HG03066 (cell line): ENCODE measurements around the gene ZNF784.

Source experiments
- ATAC-seq: cut with Tn5 transposase; IDR thresholded peaks from one replicate; pipeline ENCODE4 v1.9.1; 2021; ENCODE audit warnings: low read depth; ENCODE audit not compliant: unreplicated experiment

ZNF784 gene

DNA sequence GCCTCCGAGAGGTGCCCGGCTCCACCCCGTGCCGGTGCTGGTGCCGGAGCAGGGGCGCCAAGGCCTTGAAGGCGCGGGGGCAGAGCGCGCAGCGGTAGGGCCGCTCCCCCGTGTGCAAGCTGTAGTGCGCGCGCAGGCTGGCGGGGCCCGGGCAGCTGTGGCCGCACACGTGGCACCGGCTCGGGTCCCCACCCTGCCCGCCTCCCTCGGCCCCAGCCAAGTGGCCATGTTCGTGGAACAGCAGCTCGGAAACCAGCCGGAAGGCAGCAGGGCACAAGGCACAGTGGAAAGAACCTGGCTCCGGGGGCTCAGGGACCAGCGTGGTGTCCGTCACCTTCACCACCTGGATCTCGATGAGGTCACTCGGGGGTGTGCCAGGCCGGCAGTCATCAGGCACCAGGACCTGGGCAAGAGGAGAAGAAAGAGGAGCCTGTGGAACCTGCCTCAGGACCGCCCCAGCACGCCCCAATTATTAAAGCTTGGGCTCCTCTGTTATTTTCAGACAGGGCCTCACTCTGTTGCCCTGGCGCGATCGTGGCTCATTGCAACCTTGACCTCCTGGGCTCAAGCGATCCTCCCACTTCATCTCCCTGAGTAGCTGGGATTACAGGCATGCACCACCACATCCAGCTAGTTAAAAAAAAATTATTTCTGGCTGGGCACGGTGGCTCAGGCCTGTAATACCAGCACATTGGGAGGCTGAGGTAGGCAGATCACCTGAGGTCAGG lies 2.0 kb downstream of the ZNF784 start:
- ATAC-seq = no peak

DNA sequence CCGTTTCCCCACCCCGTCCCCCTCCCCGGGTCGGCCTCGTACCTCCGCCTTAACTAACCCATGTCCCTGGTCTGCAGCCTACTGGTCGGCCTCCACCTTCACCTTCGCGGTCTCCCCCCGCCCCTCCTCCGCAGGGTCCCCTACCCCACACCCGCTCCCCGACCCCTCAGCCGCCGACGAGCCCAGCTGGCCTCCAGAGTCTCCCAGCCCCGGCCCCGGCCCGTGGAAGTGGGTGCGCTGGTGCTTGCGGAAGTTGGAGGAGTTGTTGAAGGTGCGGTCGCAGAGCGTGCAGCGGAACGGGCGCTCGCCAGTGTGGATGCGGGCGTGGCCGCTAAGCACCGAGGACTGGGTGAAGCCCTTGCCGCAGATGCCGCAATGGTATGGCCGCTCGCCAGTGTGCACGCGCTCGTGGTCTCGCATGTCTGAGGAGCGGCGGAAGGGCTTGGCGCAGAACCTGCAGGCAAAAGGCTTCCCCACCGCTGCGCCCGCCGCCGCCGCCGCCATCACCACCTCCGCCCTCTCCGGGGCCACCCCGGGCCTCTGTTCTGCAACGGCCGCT lies 2.6 kb downstream of the ZNF784 start:
- no peak for ATAC-seq

DNA sequence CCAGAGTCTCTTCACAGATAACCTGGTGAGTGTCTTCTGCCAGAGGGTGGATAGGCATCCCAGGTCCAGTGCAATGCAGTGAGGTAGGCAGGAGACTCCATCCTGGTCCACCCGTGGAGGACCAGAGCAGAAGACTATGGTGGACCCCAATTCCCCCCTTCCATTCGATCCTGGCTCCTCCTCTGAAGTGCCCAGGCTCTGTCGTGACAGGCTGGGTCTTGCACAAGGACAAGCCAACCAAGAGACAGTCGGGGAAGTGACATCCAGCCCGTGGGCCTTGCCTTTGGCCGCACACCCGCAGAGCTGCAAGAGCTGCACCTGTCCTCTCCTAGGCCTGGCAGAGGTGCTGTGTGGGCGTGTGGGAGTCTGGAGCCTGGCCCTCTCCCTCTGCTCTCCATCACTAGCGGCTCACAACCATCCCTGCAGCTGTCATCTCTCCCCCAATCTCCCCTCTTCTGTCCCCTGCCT lies 3.1 kb downstream of the ZNF784 start:
- ATAC-seq = no peak

DNA sequence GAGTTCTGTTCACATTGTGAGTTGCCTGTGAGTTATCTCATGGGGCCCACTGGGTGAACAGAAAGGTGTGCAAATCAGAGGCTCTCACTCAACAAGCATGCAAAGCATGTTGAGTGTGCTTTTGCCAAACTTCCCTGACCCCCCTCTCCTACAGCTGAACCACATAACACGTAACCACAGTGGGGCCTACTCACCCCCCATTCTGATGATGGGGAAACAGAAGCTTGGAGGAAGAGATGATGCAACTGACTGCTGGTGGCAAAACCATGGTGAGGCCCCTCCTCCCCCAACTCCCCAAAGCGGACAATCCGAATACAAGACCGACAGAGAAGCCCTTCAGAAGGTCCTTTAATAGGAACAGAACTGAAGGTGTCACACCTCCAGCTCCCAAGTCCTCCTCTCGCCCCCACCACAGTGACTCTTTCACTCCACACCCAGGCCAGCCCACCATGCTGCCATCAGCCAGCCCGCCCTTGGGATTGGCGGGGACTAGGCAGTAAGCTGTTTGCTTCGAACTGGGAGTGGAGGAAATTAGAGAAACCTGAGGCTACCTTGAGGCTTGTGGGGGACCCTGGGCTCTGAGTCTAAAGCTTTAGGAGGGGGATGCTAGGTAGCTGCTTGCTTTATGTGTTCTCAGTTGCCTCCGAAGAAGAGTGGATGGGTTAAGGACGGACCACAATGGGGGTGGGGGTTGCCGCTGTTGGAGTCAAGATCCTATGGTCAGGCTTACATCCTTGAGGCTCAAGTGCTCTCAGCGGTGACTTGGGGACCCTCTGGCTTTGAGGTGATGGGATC lies 3.8 kb downstream of the ZNF784 start:
- ATAC-seq = no peak

DNA sequence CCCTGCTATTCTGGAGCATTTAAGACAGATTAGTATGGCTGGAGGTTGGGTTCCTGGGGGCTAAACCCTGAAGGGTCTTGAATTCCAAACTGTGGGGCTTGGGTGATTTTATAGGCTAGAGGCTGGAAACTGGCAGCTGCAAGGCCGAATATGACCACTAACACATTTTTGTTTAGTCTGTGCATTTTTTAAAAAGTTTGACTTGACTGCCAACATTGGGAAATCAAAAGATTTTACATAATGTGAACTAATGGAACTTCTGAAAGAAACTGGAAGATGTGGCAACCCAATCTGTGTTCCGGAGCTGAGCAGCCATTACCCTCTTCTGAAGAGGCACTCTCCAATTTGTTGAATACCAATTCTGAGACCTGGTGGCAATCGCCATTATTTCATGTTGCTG lies 5.1 kb downstream of the ZNF784 start:
- no peak for ATAC-seq

DNA sequence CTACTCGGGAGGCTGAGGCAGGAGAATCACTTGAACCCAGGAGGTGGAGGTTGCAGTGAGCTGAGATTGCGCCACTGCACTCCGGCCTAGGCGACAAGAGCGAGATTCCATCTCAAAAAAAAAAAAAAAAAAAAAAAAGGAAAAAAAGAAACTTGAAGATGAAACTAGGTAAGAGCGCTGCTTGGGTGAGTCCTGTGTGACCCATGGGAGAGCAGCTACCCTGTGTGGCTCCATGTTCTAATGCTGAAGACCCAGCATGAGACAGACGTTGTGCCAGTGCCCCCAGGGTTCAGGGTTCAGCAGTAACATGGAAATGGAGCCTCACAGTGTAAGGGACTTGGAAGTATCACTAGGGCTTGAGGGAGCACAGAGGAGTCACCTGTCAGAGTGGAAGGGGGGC lies 5.9 kb downstream of the ZNF784 start:
- ATAC-seq = no peak

DNA sequence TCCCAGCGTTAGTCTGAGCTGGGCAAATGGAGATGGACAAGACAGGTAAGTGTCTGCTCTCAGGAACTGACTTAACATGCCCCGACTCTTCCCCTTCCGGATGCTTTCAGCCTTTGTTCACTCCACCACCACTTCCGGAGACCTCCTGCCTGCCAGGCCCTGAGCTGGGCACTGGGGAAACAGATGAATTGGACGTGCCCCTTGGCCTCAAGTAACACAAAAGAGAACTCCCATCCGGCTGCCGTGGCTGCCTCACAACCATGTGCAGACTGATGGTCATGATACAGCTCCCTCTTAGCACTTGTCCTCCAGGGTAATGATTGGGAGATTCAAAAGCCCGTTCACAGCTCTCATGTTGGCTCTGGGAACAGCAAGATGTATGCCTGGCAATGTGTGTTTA lies 6.9 kb downstream of the ZNF784 start:
- ATAC-seq = no peak

DNA sequence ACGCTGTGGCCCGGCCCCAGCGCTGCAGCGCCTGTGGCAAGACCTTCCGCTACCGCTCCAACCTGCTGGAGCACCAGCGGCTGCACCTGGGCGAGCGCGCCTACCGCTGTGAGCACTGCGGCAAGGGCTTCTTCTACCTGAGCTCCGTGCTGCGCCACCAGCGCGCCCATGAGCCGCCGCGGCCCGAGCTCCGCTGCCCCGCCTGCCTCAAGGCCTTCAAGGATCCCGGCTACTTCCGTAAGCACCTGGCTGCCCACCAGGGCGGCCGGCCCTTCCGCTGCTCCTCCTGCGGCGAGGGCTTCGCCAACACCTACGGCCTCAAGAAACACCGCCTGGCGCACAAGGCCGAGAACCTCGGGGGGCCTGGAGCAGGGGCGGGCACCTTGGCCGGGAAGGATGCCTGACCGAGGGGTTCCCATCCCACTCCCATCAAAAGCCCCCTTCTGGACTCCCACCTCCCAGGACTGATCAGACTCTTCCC lies 7.9 kb downstream of the ZNF784 start:
- no peak for ATAC-seq

DNA sequence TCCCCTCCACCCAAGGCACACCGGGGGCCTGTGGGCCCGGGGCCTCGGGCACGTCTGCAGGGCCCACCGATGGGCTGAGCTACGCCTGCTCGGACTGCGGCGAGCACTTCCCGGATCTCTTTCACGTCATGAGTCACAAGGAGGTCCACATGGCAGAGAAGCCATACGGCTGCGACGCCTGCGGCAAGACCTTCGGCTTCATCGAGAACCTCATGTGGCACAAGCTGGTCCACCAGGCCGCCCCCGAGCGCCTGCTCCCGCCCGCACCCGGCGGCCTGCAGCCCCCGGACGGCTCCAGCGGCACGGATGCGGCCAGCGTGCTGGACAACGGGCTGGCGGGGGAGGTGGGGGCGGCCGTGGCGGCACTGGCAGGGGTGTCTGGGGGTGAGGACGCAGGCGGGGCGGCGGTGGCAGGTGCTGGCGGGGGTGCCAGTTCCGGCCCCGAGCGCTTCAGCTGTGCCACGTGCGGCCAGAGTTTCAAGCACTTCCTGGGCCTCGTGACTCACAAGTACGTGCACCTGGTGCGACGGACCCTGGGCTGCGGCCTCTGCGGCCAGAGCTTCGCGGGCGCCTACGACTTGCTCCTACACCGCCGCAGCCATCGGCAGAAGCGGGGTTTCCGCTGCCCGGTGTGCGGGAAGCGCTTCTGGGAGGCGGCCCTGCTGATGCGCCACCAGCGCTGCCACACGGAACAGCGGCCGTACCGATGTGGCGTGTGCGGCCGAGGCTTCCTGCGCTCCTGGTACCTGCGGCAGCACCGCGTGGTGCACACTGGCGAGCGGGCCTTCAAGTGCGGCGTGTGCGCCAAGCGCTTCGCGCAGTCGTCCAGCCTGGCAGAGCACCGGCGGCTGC lies 8.6 kb downstream of the ZNF784 start:
- ATAC-seq = no peak

DNA sequence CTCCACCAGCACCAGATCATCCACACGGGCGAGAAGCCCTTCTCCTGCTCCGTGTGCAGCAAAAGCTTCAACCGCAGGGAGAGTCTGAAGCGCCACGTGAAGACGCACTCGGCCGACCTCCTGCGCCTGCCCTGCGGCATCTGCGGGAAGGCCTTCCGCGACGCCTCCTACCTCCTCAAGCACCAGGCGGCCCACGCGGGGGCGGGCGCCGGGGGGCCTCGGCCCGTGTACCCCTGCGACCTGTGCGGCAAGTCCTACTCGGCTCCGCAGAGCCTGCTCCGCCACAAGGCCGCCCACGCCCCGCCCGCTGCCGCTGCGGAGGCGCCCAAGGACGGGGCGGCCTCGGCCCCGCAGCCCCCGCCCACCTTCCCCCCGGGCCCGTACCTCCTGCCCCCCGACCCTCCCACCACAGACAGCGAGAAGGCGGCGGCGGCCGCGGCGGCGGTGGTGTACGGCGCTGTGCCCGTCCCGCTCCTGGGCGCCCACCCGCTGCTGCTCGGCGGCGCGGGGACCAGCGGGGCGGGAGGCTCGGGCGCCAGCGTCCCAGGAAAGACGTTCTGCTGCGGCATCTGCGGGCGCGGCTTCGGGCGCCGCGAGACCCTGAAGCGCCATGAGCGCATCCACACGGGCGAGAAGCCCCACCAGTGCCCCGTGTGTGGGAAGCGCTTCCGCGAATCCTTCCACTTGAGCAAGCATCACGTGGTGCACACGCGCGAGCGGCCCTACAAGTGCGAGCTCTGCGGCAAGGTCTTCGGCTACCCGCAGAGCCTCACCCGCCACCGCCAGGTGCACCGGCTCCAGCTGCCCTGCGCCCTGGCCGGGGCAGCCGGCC lies 9.4 kb downstream of the ZNF784 start:
- no peak for ATAC-seq

DNA sequence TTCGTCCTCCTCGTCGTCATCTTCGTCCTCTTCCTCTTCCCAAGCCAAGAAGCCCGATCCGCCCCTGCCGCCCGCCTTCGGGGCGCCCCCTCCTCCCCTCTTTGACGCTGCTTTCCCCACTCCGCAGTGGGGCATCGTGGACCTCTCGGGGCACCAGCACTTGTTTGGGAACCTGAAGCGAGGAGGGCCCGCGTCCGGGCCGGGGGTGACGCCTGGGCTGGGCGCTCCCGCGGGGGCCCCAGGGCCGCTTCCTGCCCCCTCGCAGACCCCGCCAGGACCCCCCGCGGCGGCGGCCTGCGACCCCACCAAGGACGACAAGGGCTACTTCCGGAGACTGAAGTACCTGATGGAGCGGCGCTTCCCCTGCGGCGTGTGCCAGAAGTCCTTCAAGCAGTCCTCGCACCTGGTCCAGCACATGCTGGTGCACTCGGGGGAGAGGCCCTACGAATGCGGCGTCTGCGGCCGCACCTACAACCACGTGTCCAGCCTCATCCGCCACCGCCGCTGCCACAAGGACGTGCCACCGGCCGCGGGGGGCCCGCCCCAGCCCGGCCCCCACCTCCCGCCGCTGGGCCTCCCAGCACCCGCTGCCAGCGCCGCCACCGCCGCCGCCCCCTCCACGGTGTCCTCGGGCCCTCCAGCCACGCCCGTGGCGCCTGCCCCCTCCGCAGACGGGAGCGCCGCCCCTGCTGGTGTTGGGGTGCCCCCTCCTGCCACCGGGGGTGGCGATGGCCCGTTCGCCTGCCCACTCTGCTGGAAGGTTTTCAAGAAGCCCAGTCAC lies 10.2 kb downstream of the ZNF784 start:
- ATAC-seq = no peak

DNA sequence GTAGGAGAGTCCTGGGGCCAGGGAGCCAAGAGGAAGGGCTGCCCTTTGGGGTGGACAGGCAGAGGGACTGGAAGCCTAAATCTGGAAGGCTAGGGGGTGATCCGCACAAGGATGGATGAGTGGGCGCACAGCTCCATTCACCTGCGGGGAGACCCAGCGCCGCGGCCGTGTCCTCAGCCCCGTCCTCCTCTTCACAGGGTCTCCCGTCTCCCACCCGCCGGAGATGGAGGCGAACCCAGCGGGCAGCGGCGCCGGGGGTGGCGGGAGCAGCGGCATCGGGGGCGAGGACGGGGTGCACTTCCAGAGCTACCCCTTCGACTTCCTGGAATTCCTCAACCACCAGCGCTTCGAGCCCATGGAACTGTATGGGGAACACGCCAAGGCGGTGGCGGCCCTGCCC lies 11.0 kb downstream of the ZNF784 start:
- no peak for ATAC-seq

DNA sequence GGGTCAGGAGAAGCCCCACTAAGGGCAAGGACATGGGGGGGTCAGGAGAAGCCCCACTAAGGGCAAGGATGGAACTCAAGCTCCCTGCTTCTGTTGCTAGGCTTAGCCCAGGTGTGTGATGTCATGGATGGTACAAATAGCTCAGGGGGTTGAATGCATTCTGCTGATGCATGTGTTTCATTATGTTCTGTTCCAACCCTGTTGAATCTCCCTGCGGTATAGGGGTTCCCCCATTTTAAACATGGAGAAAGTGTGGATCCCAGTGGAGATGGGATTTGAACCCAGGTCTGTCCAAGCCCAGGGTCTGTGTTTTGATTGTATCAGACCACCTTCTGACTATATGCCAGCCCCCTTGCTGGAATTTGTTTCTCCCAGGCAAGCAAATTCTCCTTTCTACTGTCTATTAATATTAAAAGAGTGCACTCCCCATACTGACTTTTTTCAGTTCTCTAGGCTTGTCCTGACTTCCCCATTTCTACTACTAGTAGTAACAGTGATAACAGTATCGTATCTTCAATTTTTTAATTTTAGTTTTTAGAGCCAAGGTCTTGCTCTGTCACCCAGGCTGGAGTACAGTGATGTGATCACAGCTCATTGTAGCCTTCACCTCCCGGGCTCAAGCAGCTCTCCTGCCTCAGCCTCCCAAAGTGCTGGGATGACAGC lies 12.3 kb downstream of the ZNF784 start:
- no peak for ATAC-seq

DNA sequence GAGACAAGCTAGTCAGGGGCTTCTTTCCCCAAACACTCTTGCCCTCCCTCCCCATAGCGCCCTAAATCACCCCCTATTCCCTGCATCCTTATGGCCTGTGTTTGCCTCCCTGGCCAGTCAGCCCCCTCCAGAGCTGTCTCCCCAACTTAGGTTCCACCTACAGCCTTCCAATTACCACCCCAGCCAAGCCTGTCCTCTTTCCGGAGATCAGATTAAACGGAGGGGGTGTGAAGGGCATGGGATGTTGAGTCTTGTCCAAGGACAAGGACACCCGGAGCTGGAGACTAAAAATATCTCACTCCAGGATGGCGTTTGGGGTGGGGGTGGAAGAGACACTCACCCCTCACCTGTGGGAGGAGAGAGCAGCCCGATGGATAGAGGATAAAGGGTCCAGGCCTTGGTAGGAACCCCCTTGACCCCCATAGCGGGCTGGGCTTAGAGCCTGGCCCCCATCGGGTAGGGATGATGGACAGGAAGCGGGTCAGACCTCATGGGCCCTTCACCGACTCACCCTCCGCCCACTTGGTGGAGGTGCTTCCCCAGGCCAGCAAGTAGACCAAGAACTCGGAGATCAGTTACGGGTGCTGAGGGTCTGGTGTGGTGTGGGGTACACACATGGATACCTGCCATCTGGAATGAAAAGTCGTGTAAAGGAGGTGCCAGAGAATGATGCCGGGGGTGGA lies 12.9 kb downstream of the ZNF784 start:
- no peak for ATAC-seq

DNA sequence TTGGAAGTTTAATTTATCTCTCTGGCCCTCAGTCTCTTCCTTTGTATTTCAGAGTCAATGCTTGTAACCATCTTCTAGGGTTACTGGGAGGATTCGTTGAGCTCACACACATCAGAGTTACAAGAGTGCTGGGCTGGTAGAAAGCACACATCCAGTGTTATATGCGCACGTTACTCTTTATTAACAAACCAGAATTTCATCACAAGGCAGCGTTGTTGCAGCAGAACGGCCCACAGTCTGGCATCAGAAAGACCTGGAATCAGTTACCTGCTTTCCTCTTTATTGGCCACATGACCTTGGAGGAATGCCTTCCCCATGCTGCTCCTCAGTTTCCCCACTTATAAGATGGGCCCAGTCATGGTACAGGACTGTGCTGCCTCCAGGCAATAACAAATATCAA lies 15.0 kb downstream of the ZNF784 start:
- no peak for ATAC-seq

DNA sequence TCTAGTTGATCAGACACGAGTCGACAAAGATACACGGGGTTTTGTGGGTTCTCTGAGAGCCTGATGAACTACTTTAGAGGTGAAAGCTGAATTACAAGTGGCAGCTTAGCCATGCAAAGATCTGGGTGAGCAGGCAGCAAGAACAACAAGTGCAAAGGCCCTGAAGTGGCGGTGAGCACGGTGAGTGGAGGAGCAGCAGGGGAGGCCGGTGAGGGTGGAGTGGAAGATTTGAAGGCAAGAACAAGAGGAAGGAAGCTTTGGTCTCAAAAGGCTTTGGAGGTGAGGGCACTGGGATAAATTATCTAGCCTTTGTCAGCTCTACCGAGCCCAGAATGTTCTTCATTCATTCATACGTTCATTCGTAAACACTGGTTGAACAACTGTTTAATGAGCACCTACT lies 17.5 kb downstream of the ZNF784 start:
- no peak for ATAC-seq

DNA sequence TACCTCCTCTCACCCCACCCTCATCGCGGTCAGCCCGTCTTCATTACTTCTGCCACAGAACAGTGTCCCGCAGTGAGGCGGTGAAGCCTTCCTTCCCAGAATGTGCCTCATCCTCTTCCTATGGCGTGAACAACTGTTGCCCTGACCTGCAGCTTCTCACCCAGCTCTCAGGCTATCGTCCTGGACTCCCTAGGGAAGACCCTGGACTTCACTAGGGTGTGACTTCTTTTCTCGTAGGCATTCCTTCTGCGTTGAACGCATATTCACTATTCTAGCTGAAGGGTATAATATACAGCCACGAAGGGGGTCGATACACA lies 17.9 kb downstream of the ZNF784 start:
- no peak for ATAC-seq
